ENCODE measurements around the gene SCUBE2. TPM values are rescaled to one million over a fixed set of nuclear protein-coding genes. Genes with fewer than 3 reads are reported as not detected.

SCUBE2 gene
- total and polyA plus RNA-seq, 3 donors from 2014 or later = 3.5 to 10.5 (median 5.0) TPM

GRCh38 chr11:9069862-9070470, 21.4 kb downstream of the SCUBE2 start:
- 85% methylated on average over 7 of the region's 7 CpGs for whole genome bisulfite sequencing, 2 donors
- Histone ChIP-seq H3K9me3 (no peaks in the 10 kb centered on the region), H3K4me3 (no peak overlapping the region), H3K4me1 (no peaks in the 10 kb centered on the region), H3K36me3 (ENCODE audit: low read depth, missing control alignments) (no peaks in the 10 kb centered on the region), H3K27me3 (no peaks in the 10 kb centered on the region), H3K27ac (no peak overlapping the region)
- TF ChIP-seq CTCF (IDR thresholded peaks at IDR 0.05) (no peak), POLR2A (IDR thresholded peaks at IDR 0.05) (no peak)
- DNase-seq = no peak
- intact Hi-C loops (cut with DNase I; ENCODE audit: low total_unique reads) = no loop called here

DNA sequence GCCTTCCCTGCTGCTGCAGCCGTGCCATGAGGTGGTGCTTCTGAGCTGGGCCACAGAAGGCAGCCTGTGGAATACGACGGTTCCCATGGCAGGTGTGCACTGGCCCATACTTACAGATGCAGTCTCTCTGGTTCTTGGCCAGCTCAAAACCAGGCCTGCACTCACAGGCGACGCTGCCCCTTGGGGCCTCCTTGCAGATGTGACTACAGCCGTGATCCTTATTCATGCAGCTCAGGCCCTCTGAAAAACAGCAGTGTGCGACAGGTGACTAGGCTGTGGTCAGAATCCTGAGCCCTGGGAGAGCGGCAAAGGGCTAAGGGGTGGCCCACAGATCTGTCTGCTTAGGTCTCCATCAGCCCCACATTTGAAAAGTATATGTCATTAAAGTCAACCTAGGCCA, 22.1 kb downstream of the SCUBE2 start:
- H3K36me3 ChIP-seq (ENCODE audit: low read depth, missing control alignments) = no peaks in the 10 kb centered on the region
- no peaks in the 10 kb centered on the region for H3K9me3 ChIP-seq
- intact Hi-C loops (cut with DNase I; ENCODE audit: low total_unique reads) = no loop called here
- no peaks in the 10 kb centered on the region for H3K4me1 ChIP-seq
- H3K27me3 ChIP-seq = no peaks in the 10 kb centered on the region
- no peak overlapping the region for H3K4me3 ChIP-seq
- WGBS, 2 donors = 96 to 100% methylated on average over 2 to 8 of the region's 8 CpGs
- TF ChIP-seq CTCF (IDR thresholded peaks at IDR 0.05) (no peak), POLR2A (IDR thresholded peaks at IDR 0.05) (no peak)
- H3K27ac ChIP-seq = no peak overlapping the region
- DNase-seq = no peak

DNA sequence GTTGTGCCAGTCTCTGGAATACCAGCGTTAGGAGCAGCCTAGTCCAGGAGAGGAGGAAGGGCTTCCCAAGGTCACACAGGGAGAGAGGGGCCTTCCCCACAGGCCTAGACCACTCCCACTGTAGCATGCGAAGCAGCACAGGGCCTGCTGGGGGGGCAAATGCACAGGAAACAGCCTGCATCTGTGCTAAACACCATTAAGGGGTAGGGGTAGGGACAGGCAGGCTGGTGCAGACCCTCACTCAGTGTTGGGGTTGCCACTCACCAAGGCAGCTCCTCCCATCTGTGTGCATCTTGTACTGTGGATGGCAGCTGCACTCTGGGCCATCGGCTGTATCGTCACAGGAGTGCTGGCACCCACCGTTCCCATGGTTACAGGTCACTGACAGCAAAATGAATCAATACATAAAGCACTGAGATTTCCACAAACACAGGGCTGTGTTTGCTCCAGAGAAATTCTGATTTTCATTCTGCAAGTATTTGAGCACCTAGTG, 24.9 kb downstream of the SCUBE2 start:
- H3K4me3 ChIP-seq = no peak overlapping the region
- DNase-seq = no peak
- H3K9me3 ChIP-seq = no peaks in the 10 kb centered on the region
- WGBS, 2 donors = 90 to 91% methylated on average over 4 to 5 of the region's 5 CpGs
- H3K27ac ChIP-seq = no peak overlapping the region
- TF ChIP-seq CTCF (IDR thresholded peaks at IDR 0.05) = no peak
- no peak for TF ChIP-seq POLR2A (IDR thresholded peaks at IDR 0.05)
- no peaks in the 10 kb centered on the region for H3K36me3 ChIP-seq (ENCODE audit: low read depth, missing control alignments)
- H3K4me1 ChIP-seq = no peaks in the 10 kb centered on the region
- no peaks in the 10 kb centered on the region for H3K27me3 ChIP-seq
- intact Hi-C loops (cut with DNase I; ENCODE audit: low total_unique reads) = no loop called here

GRCh38 chr11:9065607-9066432, 25.6 kb downstream of the SCUBE2 start:
- DNase-seq = no peak
- Histone ChIP-seq H3K9me3 (no peaks in the 10 kb centered on the region), H3K4me3 (no peak overlapping the region), H3K27ac (no peak overlapping the region), H3K27me3 (no peaks in the 10 kb centered on the region), H3K36me3 (ENCODE audit: low read depth, missing control alignments) (no peaks in the 10 kb centered on the region), H3K4me1 (no peaks in the 10 kb centered on the region)
- intact Hi-C loops (cut with DNase I; ENCODE audit: low total_unique reads) = no loop called here
- TF ChIP-seq POLR2A (IDR thresholded peaks at IDR 0.05) (no peak), CTCF (IDR thresholded peaks at IDR 0.05) (no peak)
- 80 to 88% methylated on average over 15 of the region's 15 CpGs for WGBS, 2 donors

Data from testis (tissue), 3 donors.